BLaER1 (cell line): Measurements from ENCODE around the gene SMURF2.

Source experiments
- H3K27ac ChIP-seq: shearing (Covaris generic); formaldehyde crosslinking; 2 replicates; pipeline ENCODE4 v1.8.1; 2022
- H3K27me3 ChIP-seq: shearing (Covaris generic); formaldehyde crosslinking; 2 replicates; pipeline ENCODE4 v1.8.1; 2022
- H3K36me3 ChIP-seq: shearing (Covaris generic); formaldehyde crosslinking; 2 replicates; pipeline ENCODE4 v1.8.1; 2022
- H3K4me1 ChIP-seq: shearing (Covaris generic); formaldehyde crosslinking; 2 replicates; pipeline ENCODE4 v1.8.1; 2022
- H3K4me2 ChIP-seq: shearing (Covaris generic); formaldehyde crosslinking; 2 replicates; pipeline ENCODE4 v1.8.1; 2022
- H3K4me3 ChIP-seq: shearing (Covaris generic); formaldehyde crosslinking; 2 replicates; pipeline ENCODE4 v1.8.1; 2022
- H3K9ac ChIP-seq: shearing (Covaris generic); formaldehyde crosslinking; 2 replicates; pipeline ENCODE4 v1.8.1; 2022
- H3K9me3 ChIP-seq: shearing (Covaris generic); formaldehyde crosslinking; 2 replicates; pipeline ENCODE4 v1.8.1; 2022
- H4K20me1 ChIP-seq: shearing (Covaris generic); formaldehyde crosslinking; 2 replicates; pipeline ENCODE4 v1.8.1; 2022
- Cebpa-rat ChIP-seq: shearing (Covaris generic); IDR thresholded peaks from 2 replicates; pipeline ENCODE4 v1.8.1; 2022

Gene SMURF2

GRCh38 chr17:64529221-64529620, 132.9 kb downstream of the SMURF2 start:
- Histone ChIP-seq H3K4me3 (no peak overlapping the region), H4K20me1 (peaks cover 32% of the 10 kb centered on the region), H3K4me2 (no peak overlapping the region), H3K27me3 (no peaks in the 10 kb centered on the region), H3K9ac (no peak overlapping the region), H3K36me3 (peaks cover 100% of the 10 kb centered on the region), H3K9me3 (no peaks in the 10 kb centered on the region), H3K4me1 (no peaks in the 10 kb centered on the region), H3K27ac (no peak overlapping the region)
- TF ChIP-seq Cebpa-rat, result no peak

- H3K27me3 ChIP-seq, result no peaks in the 10 kb centered on the region
- peaks cover 100% of the 10 kb centered on the region for H3K36me3 ChIP-seq
- H3K4me3 ChIP-seq, result no peak overlapping the region
- H3K4me1 ChIP-seq, result no peaks in the 10 kb centered on the region
- H3K9me3 ChIP-seq, result no peaks in the 10 kb centered on the region
- TF ChIP-seq Cebpa-rat, result no peak
- H3K9ac ChIP-seq, result no peak overlapping the region
- H3K27ac ChIP-seq, result no peak overlapping the region
- H3K4me2 ChIP-seq, result no peak overlapping the region
- H4K20me1 ChIP-seq, result peaks cover 42% of the 10 kb centered on the region
These were observed 134.2 kb downstream of the SMURF2 start for GRCh38 chr17:64527914-64528313.

GRCh38 chr17:64520359-64520758, 141.7 kb downstream of the SMURF2 start:
- H3K9ac ChIP-seq, result no peak overlapping the region
- H3K4me2 ChIP-seq, result no peak overlapping the region
- H3K36me3 ChIP-seq, result peaks cover 99% of the 10 kb centered on the region
- H3K4me3 ChIP-seq, result no peak overlapping the region
- H4K20me1 ChIP-seq, result peaks cover 69% of the 10 kb centered on the region
- no peaks in the 10 kb centered on the region for H3K27me3 ChIP-seq
- H3K27ac ChIP-seq, result no peak overlapping the region
- peaks cover 5% of the 10 kb centered on the region for H3K4me1 ChIP-seq
- no peaks in the 10 kb centered on the region for H3K9me3 ChIP-seq
- no peak for TF ChIP-seq Cebpa-rat

GRCh38 chr17:64519601-64520000, 142.5 kb downstream of the SMURF2 start:
- H3K27me3 ChIP-seq, result no peaks in the 10 kb centered on the region
- H3K36me3 ChIP-seq, result peaks cover 97% of the 10 kb centered on the region
- H3K4me3 ChIP-seq, result no peak overlapping the region
- H3K27ac ChIP-seq, result no peak overlapping the region
- TF ChIP-seq Cebpa-rat, result no peak
- H4K20me1 ChIP-seq, result peaks cover 77% of the 10 kb centered on the region
- H3K9ac ChIP-seq, result no peak overlapping the region
- H3K9me3 ChIP-seq, result no peaks in the 10 kb centered on the region
- peaks cover 13% of the 10 kb centered on the region for H3K4me1 ChIP-seq
- no peak overlapping the region for H3K4me2 ChIP-seq

- H4K20me1 ChIP-seq, result peaks cover 89% of the 10 kb centered on the region
- H3K9me3 ChIP-seq, result no peaks in the 10 kb centered on the region
- peak overlapping the region; percentile 6; the same call in 1 of the 2 replicates for H3K9ac ChIP-seq
- H3K4me3 ChIP-seq, result no peak overlapping the region
- peaks cover 20% of the 10 kb centered on the region for H3K4me1 ChIP-seq
- peak overlapping the region; percentile 64 for H3K4me2 ChIP-seq
- H3K27ac ChIP-seq, result no peak overlapping the region
- H3K36me3 ChIP-seq, result peaks cover 88% of the 10 kb centered on the region
- no peaks in the 10 kb centered on the region for H3K27me3 ChIP-seq
- TF ChIP-seq Cebpa-rat, result no peak
These were observed 146.3 kb downstream of the SMURF2 start for GRCh38 chr17:64515829-64516228.

- peak overlapping the region; percentile 64 for H3K4me2 ChIP-seq
- no peak overlapping the region for H3K4me3 ChIP-seq
- peaks cover 88% of the 10 kb centered on the region for H4K20me1 ChIP-seq
- no peak for TF ChIP-seq Cebpa-rat
- peaks cover 88% of the 10 kb centered on the region for H3K36me3 ChIP-seq
- H3K9ac ChIP-seq, result peak overlapping the region; percentile 6; the same call in 1 of the 2 replicates
- H3K4me1 ChIP-seq, result peaks cover 20% of the 10 kb centered on the region
- no peaks in the 10 kb centered on the region for H3K9me3 ChIP-seq
- H3K27ac ChIP-seq, result no peak overlapping the region
- H3K27me3 ChIP-seq, result no peaks in the 10 kb centered on the region
These were observed 146.7 kb downstream of the SMURF2 start for GRCh38 chr17:64515419-64515818.

- Histone ChIP-seq H3K27ac (no peak overlapping the region), H3K9ac (no peak overlapping the region), H4K20me1 (peaks cover 84% of the 10 kb centered on the region), H3K4me1 (peaks cover 25% of the 10 kb centered on the region), H3K9me3 (no peaks in the 10 kb centered on the region), H3K27me3 (no peaks in the 10 kb centered on the region), H3K36me3 (peaks cover 60% of the 10 kb centered on the region), H3K4me3 (no peak overlapping the region), H3K4me2 (peak overlapping the region; percentile 23)
- no peak for TF ChIP-seq Cebpa-rat
These were observed 152.9 kb downstream of the SMURF2 start for GRCh38 chr17:64509179-64509578.

- Histone ChIP-seq H3K4me2 (peak overlapping the region; percentile 86), H3K27ac (no peak overlapping the region), H3K9ac (peak overlapping the region; percentile 100), H3K27me3 (no peaks in the 10 kb centered on the region), H3K36me3 (peaks cover 63% of the 10 kb centered on the region), H4K20me1 (peaks cover 84% of the 10 kb centered on the region), H3K4me3 (peak overlapping the region; percentile 89), H3K9me3 (no peaks in the 10 kb centered on the region), H3K4me1 (peaks cover 26% of the 10 kb centered on the region)
- no peak for TF ChIP-seq Cebpa-rat
These were observed 153.4 kb downstream of the SMURF2 start for GRCh38 chr17:64508683-64509082.

- H3K27me3 ChIP-seq, result no peaks in the 10 kb centered on the region
- peak overlapping the region; percentile 100 for H3K9ac ChIP-seq
- peaks cover 85% of the 10 kb centered on the region for H4K20me1 ChIP-seq
- H3K27ac ChIP-seq, result peak overlapping the region; percentile 100
- H3K36me3 ChIP-seq, result peaks cover 63% of the 10 kb centered on the region
- peak overlapping the region; percentile 89 for H3K4me3 ChIP-seq
- peak overlapping the region; percentile 86 for H3K4me2 ChIP-seq
- H3K9me3 ChIP-seq, result no peaks in the 10 kb centered on the region
- no peak for TF ChIP-seq Cebpa-rat
- H3K4me1 ChIP-seq, result peaks cover 39% of the 10 kb centered on the region
These were observed 154.7 kb downstream of the SMURF2 start for GRCh38 chr17:64507413-64507782.

- peak within 1 kb of the TSS; percentile 89 for H3K4me3 ChIP-seq
- H3K9ac ChIP-seq, result peak within 1 kb of the TSS; percentile 100
- peaks cover 86% of the 10 kb centered on the region for H4K20me1 ChIP-seq
- H3K27ac ChIP-seq, result peak within 1 kb of the TSS; percentile 100
- peak within 1 kb of the TSS; percentile 86 for H3K4me2 ChIP-seq
- no peaks in the 10 kb centered on the region for H3K9me3 ChIP-seq
- no peak for TF ChIP-seq Cebpa-rat
- no peaks in the 10 kb centered on the region for H3K27me3 ChIP-seq
- H3K4me1 ChIP-seq, result peaks cover 45% of the 10 kb centered on the region
- H3K36me3 ChIP-seq, result peaks cover 65% of the 10 kb centered on the region
These were observed 155.3 kb downstream of the SMURF2 start, which contains the start of gene CEP95 for GRCh38 chr17:64506576-64507412. Gene CEP95, plus strand, starts transcription at chr17:64506977. Its CDS starts 121 bp downstream, at chr17:64507098.
